Endometrium (tissue), 2 donors: ENCODE measurements around the gene PROC.

Source experiments
- FAIRE-seq: peaks from 2 replicates; lab custom pipeline; 2012; peaks lifted over from hg19 to GRCh38; lab: Jason Lieb, UNC
- donor health status: control.
- donor health status: control.

Gene PROC

DNA sequence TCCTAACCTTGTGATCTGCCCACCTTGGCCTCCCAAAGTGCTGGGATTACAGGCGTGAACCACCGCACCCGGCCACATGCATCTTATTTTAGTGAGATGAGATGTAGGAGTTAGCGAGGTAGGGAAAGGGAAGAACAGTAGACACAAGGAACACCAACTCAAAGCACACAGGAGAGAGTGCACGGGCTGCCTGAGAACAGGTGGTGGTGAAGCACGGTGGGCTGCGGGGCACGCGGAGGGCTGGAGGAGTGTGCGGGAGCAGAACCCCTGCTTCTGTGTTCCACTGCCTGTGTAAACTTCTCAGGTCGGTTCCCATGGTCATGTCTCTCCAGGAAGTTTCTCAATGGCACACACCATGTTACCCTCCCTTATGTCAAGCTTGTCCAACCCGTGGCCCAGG lies 38.7 kb downstream of the PROC start:
- FAIRE-seq, result no peak

DNA sequence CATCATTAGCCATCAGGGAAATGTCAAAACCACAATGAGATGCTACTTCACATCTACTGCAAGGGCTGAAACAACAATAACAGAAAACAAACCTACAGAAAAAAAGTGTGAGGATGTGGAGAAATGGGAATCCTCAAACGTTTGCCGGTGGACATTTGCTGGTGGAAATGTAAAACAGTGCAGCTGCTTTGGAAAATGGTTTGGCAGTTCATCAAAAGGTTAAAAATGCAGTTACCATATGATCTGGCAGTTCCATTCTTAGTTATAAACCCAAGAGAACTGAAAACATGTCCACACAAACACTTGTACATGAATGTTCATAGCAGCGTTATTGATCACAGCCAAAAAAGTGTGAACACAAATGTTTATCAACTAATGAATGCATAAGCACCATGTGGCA lies 44.2 kb downstream of the PROC start:
- no peak for FAIRE-seq

DNA sequence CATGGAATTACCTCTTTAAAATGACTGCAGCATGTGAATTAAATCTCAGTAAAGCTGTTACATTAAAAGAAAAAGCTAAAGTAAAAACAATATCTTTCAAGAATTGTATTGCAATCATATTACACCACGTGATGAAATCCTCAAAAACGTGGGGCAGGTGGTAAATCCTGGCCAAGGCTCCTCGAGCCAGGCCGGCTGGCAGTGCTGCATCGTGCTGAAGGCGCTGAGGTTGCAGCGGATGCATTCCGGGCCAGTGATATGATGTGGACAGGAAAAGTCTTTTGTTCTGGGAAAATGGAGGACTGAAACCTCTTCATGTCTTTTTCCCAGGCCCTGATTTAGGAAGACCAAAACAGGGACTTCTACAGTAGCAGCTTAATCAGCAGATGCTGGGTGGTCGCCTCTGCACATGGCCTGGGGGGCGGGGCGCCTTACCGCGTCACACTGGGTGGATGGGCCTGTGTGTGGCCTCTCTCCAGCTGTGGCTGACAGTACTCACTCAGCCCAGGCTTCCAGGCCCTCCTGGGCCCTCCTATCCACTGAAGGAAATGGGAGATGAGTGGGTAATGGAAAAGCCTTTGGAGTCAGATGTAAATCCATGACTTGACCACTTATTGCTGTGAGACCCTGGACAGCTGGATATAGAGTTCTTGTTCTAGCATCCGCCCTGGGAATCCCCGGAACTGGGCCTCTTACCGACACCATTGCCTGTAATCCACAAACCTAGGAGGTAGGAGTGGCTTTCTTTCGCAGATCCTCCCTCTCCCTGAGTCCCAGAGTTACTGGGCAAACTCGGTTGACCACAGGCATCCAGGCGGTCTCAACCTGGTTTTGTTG lies 45.1 kb downstream of the PROC start:
- no peak for FAIRE-seq

- no peak for FAIRE-seq
These were observed 46.4 kb downstream of the PROC start for GRCh38 chr2:127464470-127465257.

GRCh38 chr2:127465258-127465657 lies 47.0 kb downstream of the PROC start:
- no peak for FAIRE-seq

GRCh38 chr2:127469051-127469450 lies 50.8 kb downstream of the PROC start:
- no peak for FAIRE-seq

DNA sequence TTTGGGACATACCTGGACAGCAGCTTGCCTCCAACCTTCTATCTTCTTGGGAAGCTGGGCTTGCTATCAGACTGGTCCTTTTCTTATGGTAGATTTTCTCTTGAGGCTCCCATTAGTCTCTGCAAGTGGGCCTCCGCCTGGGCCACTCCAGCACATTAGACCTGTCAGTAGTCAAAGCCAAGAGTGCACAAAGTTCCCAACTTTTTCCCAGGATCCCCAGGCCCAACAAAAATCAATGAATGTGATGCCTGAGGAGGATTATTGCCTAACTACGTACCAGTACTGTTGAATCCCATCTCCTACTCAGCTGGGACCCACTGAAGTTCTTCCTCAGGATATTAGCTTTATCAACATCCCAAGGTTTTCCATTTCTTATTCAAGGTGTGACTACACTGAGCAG lies 51.7 kb downstream of the PROC start:
- no peak for FAIRE-seq

GRCh38 chr2:127471286-127471988 lies 53.2 kb downstream of the PROC start:
- FAIRE-seq, result no peak

DNA sequence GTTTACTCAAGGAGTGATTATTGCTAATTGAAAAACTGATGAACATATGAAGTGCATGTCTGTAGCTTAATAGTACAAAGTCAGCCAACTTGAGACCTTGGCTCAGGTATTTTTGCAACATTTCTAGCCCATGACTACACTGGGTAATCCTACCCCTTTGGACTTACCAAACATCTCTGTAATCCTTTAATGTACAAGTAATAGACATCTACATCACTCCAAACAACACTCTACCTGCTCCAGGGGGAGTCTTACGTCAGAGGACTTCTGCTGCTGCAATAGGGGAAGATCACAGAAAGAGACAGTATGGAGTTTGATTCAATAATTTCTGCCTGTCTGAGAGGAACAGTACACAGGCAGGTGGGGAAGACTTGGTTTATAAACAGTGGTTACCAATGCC lies 54.0 kb downstream of the PROC start:
- no peak for FAIRE-seq

DNA sequence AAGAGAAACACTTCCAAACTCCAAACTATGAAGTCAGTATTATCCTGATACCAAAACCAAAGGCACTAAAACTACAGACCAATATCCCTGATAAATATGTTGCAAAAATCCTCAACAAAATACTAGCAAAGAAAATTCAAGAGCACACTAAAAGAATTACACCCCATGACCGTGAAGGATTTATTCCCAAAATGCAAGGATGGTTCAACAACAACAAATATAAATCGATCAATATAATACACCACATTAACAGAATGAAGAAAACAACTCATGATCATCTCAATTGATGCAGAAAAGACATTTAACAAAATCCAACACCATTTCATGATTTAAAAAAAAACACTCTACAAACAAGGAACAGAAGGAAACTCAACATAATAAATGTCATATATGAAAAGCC lies 57.6 kb downstream of the PROC start:
- FAIRE-seq, result no peak
